GM19452 (cell line): Measurements from ENCODE around the gene ANP32A.
"Not testable (repeated sequence)": the region's sequence is repeated elsewhere in the genome, so short reads cannot be mapped to it uniquely, and the experiment has no call there.

ENCODE experiments used
- ATAC-seq: cut with Tn5 transposase; IDR thresholded peaks from one replicate; pipeline ENCODE4 v1.9.1; 2021; ENCODE audit not compliant: unreplicated experiment

The ANP32A gene

DNA sequence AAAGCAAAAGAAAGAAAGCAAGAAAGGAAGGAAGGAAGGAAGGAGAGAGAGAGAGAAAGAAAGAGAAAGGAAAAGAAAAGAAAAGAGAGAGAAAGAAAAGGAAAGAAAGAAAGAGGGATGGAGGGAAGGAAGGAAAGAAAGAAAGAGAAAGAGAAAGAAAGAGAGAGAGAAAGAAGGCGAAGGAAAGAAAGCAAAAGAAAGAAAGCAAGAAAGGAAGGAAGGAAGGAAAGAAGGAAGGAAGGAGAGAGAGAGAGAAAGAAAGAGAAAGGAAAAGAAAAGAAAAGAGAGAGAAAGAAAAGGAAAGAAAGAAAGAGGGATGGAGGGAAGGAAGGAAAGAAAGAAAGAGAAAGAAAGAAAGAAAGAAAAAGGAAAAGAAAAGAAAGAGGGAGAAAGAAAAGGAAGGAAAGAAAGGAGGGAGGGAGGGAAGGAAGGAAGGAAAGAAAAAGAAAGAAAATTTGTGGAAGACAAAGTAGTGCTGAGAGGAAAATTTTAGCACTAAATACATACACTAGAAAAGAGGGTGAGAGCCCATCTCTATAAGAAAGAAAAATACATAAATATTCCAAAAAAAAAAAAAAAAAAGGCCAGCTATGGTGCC is 60.6 kb downstream of the ANP32A start:
- ATAC-seq = not testable (repeated sequence)

DNA sequence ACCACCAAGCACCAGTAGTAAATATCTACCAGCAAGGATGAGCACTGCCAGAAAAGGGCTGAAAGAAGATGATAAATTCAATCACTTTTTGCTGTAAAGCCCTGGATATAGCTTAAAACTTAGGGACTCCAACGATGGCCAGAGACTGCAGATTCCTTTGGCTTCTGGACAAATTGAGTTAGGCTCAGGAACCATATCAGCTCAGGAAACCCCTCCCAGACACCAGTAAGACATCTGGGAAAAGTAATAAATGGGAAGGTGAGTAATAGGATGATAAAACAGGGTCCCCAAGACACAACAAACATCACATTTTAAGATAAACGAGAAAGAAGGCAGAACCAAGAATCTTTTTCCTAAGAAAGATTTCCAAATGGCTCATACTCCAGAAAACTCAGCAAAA is 65.0 kb downstream of the ANP32A start:
- ATAC-seq = no peak

DNA sequence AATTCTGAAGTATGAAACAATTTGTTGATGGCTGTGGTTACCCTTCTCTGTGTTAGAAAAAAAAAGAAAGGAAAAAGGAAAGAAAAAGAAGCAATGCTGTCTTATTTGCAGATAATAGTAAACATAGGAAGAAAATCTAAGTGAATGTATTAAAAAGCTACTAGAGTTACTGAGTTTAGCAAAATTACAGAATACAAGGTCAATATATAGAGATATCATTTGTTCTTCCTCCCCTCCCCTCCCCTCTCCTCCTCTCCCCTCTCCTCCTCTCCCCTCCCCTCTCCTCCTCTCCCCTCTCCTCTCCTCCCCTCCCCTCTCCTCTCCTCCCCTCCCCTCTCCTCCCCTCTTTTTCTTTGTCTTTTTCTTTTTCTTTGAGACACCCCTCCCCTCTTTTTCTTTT is 69.1 kb downstream of the ANP32A start:
- no peak for ATAC-seq

DNA sequence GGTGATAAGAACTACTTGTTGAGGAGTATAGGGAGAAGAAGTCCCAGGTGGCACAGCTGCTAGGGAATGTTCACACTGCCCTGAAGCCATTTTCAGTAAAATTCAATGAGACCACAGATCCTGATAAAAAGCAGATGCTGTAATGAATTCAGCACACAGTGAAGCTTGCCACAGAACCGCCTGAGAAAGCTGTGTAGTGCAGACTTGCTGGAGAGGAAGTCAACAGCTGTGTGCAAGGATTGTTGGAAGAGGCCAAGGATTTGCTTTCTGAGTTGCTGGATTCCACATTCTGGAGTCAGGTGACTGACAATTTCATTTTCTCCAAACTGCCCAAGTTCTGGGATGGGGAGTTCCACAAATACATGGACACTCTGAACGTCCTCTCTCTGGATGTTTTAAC is 70.9 kb downstream of the ANP32A start:
- no peak for ATAC-seq

DNA sequence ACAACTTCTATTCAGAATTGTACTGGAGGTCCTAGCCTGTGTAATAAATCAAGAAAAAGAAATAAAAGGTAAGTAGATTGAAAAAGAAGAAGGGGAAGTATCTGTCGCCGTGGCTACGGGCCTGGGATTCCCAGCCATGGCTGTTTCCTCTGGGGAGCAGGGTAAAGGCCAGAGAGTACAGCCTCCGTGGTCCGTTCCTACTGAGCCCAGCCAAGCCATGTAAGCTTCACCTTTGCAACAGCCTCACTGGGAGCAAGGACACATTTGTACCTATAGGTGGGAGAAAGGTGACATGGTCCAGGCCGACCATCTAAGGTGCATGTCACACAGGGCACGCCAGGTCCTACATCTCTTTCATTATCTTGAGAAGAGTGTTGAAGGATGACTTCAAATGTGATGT is 71.3 kb downstream of the ANP32A start:
- no peak for ATAC-seq

DNA sequence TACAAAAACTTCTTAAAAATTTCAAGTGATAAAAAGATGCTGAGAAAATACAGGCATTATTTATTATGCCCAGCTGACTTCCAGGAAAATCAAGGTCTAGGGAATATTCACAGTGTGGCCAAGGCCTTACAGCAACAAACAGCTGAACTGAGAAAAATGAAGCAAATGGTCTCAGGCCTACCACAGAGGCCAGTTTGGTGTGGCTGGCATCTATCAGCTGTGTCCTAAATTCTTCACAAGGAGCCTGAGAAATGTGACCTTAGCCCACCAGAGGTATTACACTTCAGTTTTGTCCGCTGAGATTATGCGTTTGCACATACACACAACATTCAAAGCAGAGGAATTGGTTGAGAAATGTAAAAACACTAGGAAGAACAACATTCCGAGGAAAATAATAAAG is 77.4 kb downstream of the ANP32A start:
- ATAC-seq = no peak

DNA sequence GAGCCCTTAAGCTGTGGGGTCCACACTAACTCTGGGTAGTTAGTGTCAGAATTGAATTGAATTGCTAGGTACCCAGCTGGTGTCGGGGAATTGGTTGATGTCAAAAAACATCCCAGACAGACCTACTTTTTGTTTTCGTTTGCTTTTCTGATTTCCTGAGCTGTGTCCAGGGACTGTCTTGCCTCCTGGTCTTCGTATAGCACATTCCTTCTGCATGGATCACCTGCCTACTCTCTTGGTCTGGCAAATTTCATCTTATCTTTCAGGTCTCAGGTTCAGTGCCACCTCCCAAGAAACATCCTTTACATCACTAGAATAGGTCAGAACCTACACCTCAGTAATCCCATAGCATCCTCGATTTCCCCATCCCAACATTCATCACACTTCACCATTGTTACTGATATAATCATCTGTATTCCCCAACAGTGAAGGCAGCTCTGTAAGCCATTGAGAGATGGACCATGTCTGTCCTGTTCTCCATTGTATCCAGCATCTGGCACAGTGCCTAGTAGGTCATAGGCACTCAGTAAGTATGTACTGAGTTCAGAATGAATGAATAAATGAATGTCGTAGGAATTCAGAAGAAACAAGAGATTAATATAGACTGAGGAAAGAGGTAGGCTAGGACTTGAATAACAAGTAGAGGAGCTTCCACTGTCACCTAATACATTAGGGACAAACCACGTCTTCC is 81.2 kb downstream of the ANP32A start:
- ATAC-seq = no peak

DNA sequence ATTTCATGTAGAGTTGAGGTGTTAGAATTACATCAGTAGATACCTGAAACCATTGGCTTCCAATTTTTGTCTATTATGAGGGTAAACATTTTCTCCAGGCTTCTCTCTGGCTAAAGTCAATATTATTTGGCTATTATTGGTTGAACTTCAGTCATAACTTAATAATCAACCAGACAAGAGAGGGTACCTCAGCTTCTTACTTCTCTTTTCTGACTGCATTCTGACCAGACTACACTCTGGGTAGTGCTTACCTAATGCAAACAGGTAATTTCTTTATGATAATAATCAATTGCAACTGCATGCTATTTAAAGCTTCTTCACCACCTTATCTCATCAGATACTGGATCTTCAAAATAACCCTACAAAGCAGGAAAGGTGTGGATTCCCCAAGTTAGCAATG is 85.1 kb downstream of the ANP32A start:
- no peak for ATAC-seq

DNA sequence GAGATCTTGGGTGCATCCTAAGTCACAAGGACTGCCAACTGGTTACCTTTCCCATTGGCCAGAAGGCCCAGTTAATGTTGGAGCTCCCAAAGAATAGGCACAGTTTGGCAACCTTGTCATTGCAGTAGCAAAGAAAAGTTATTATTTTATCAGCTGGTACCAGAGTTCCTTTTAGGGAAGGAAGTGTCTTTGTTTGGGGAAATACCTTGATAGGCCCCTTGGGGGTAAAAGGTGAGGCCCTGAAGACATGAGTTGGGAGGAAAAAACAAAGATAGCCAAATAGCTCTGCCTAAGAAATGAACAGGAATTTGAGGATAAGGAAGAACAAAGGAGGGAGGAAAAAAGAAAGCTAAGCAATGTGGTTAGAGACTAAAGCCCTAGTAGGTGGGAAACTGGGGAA is 85.8 kb downstream of the ANP32A start:
- no peak for ATAC-seq

DNA sequence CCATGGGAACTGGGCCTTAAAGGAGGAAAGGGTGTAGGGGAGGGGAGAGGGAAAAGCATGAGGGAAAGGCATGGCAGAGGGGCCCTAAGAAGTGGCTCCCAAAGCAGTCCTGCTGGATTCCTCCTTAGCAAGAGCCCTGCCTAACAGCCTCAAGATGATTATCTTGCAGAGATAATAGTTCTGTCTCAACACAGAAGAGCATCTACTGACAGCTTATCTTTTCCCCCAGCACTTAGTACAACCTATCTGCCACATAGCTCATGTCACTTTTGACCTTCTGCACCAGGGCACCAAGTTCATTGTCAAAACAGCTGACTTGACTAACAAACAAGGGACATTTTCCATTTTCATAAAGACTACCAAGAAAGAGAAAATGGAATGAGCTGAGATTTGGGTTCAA is 86.3 kb downstream of the ANP32A start:
- ATAC-seq = no peak

DNA sequence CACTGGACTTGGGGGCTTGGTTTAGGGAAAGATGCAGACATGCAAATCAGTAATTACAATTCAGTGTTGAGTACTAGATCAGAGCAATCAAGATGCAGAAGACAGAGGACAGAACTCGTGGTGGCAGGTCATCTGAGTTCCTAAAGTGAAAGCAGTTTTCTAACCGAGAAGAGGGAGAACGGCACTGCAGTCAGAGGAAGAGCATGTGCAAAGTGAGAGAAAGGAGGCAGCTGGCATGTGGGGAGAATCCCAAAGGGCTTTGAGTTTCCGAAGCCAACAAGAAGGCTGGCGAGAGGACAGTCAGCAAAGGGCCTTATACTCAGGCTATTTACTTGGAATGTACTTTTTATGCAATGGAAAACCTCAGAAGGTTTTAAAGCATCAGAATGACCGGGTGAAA is 87.0 kb downstream of the ANP32A start:
- no peak for ATAC-seq

DNA sequence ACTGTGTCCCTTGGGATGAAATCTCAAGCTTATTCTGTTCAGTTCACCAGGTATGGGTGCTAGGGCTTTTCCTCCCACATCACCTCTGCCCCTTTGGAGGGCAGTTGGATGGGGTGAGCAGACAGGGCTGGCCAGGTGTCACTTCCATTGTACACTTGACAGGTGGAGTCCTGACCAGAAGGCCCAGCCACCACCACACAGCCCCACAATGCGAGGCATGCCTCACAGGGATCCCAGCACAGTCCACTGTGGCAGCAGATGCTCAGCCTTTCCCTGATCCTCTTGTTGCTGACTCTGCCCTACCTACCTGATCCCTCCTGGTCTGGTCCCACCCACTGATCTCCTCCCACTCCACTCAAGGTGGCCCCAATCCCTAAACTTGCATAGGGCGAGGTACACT is 88.2 kb downstream of the ANP32A start:
- no peak for ATAC-seq

DNA sequence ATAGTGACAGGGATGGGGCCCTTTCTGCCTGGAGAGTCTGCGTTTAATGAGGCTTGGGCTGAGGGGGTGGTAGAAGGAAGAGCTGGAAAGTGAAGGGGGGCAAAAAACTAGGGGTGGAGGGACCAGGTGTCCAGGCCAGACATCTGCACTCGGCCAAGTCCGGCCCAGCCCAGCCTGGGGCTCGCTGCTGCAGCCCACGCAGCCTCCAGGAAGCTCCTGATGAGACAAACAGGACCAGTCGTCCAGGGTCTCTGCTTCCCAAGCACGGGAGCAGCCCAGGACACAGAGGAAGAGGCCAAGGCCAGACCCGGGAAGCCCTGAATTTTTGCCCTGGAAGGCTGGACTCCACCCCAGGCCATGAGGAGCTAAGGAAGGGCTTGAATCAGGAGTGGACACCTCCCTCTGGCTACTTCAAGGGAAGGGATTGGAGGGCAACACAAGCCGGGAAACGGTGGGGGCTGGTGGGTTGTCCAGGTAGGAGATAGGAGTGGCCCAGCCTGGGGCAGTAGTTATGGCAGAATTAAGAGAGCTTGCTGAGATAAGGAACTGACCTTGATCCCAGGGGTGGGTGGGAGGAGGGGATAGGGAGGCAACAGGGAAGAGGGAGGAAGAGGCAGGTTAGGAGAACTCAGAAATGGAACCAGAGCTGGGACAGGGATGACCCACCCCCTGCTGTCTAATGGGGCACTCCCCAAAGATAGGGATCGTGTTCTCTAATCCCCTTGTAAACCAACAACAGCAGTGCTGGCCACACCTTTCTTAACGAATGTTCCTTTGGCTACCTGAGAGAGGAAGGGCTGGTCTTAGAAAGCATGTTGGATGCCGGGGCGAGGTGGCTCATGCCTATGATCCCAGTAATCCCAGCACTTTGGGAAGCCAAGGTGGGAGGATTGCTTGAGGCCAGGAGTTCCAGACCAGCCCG is 89.5 kb downstream of the ANP32A start:
- ATAC-seq = no peak

DNA sequence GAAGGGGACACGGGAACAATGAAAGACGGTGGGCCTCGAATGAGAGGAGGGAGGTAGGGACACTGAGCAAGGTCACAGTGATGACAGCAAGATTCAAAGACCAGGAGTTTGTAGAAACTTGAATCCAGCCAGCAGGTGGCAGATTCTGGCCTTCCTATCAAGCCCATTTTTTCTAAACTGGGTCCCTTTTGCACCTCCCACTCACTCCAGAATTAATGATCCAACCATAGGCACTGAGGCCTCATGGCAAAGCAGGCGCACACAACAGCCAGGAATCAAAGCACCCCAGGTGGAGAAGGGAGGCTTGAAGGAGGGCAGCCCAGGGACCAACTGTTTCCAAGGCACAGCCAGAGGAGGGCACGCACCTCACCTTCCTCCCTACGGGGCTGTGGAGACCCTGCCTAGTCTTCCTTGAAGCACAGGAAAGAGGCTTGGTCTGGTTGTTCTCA is 90.2 kb downstream of the ANP32A start:
- no peak for ATAC-seq

DNA sequence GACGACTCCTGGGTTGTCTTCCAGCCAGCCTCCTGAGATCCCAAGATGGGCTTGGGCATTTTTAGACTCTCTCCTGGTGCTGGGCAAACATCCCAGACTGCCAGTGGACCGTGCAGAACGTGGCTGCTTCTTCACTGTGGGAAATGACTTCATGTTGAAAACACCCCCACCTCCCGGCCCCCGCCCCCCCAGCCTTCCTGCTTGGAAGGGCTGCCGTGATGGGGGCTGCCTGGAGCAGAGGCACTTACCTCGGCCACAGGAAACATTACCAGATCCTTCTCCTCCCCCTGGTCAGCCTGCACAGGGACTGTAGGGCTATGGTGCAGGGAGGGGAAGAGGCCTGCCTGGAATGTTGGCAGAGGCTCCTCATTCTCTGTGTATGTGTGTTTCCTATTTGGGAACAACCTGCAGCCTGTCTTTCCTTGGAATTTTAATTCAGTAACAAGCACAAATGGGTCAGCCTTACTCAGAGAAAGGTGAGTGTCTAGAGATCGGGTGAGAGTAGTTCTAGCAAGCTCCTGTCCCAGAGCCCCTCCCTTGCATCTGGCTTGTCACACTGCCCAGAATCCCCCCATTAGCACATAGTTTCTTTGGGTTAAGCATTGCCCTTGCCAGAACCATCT is 90.8 kb downstream of the ANP32A start:
- no peak for ATAC-seq
